Measurements from ENCODE around the gene ZKSCAN4.

- no peak for TF ChIP-seq MYBL2 (CRISPR knock-in tag; IDR thresholded peaks at IDR 0.05)
- TF ChIP-seq CTCF (IDR thresholded peaks at IDR 0.05) = no peak
Measured at GRCh38 chr6:28263922-28264321, 11.9 kb upstream of the ZKSCAN4 start.
